Fibroblast of skin of abdomen (primary cell): Measurements from ENCODE around the gene IGFL1. TPM values are rescaled to one million over a fixed set of nuclear protein-coding genes. Genes with fewer than 3 reads are reported as not detected.
A peak's percentile ranks its signal among the peaks of the same experiment; 100 is the strongest.
"Not testable (repeated sequence)": the region's sequence is repeated elsewhere in the genome, so short reads cannot be mapped to it uniquely, and the experiment has no call there.

Experiments used
- DNase-seq: peaks from one replicate; pipeline ENCODE4 v3.0.0-alpha.2; 2013
- polyA plus RNA-seq, 2 experiments: library from polyadenylated mRNA; unstranded; fragments of 120-200 nt; gene quantifications; one replicate each; pipeline ENCODE4 v1.2.1, GENCODE V29; 2013; ENCODE audit not compliant: insufficient read length in 2 of 2

IGFL1 gene
- not detected for polyA plus RNA-seq (2013, experiment 1 of 2; ENCODE audit: insufficient read length)
- not detected for polyA plus RNA-seq (2013, experiment 2 of 2; ENCODE audit: insufficient read length)

GRCh38 chr19:46229442-46229841 is at the start of gene IGFL1:
TSS of gene IGFL1 (plus strand) at chr19:46229742. CDS start at chr19:46229775, 33 bp downstream.
- DNase-seq: no peak

GRCh38 chr19:46180701-46181387 is 48.7 kb upstream of the IGFL1 start:
- DNase-seq: peak; percentile 58

- peak; percentile 55 for DNase-seq
These were observed 48.2 kb upstream of the IGFL1 start for GRCh38 chr19:46181388-46181779.

GRCh38 chr19:46182476-46182875 is 47.1 kb upstream of the IGFL1 start:
- DNase-seq: no peak

- peak; percentile 88 for DNase-seq
These were observed 44.5 kb upstream of the IGFL1 start for GRCh38 chr19:46184775-46185710.

- no peak for DNase-seq
These were observed 43.3 kb upstream of the IGFL1 start for GRCh38 chr19:46186101-46186716.

- DNase-seq: no peak
These were observed 42.8 kb upstream of the IGFL1 start for GRCh38 chr19:46186717-46187101.

GRCh38 chr19:46189971-46190888 is 39.3 kb upstream of the IGFL1 start:
- no peak for DNase-seq

GRCh38 chr19:46191356-46191755 is 38.2 kb upstream of the IGFL1 start:
- no peak for DNase-seq

- no peak for DNase-seq
These were observed 37.6 kb upstream of the IGFL1 start for GRCh38 chr19:46191972-46192371.

- DNase-seq: not testable (repeated sequence)
These were observed 36.9 kb upstream of the IGFL1 start for GRCh38 chr19:46192626-46192991.

- DNase-seq: peak; percentile 66
These were observed 36.4 kb upstream of the IGFL1 start for GRCh38 chr19:46192992-46193650.

- DNase-seq: no peak
These were observed 35.9 kb upstream of the IGFL1 start for GRCh38 chr19:46193678-46194077.

GRCh38 chr19:46195104-46195503 is 34.4 kb upstream of the IGFL1 start:
- no peak for DNase-seq

GRCh38 chr19:46195919-46196318 is 33.6 kb upstream of the IGFL1 start:
- DNase-seq: not testable (repeated sequence)

GRCh38 chr19:46196410-46197124 is 33.0 kb upstream of the IGFL1 start:
- DNase-seq: no peak

GRCh38 chr19:46197314-46198070 is 32.0 kb upstream of the IGFL1 start:
- DNase-seq: no peak

- DNase-seq: no peak
These were observed 30.8 kb upstream of the IGFL1 start for GRCh38 chr19:46198756-46199155.

GRCh38 chr19:46201454-46202310 is 27.9 kb upstream of the IGFL1 start:
- DNase-seq: no peak
